Kidney epithelial cell (primary cell): ENCODE data around the gene CALML4. TPM values are rescaled to one million over a fixed set of nuclear protein-coding genes. Genes with fewer than 3 reads are reported as not detected.

ENCODE experiments used
- DNase-seq: peaks from one replicate; pipeline ENCODE4 v3.0.0-alpha.2; 2010; ENCODE audit warnings: low read depth
- H3K27me3 ChIP-seq: 2 replicates; pipeline ENCODE4 v1.6.0; 2011; ENCODE audit warnings: low read length; ENCODE audit not compliant: control insufficient read depth, insufficient read depth
- H3K36me3 ChIP-seq: 2 replicates; pipeline ENCODE4 v1.5.1; 2011; ENCODE audit warnings: low read length; ENCODE audit not compliant: control insufficient read depth, insufficient read depth
- H3K4me3 ChIP-seq: 2 replicates; pipeline ENCODE4 v1.5.1; 2011; ENCODE audit warnings: low read depth, mild to moderate bottlenecking, control low read depth, low read length
- total RNA-seq: library from RNA; depleted of rRNA; stranded (reverse); fragments of >200 nt; gene quantifications from 2 replicates; pipeline ENCODE4 v1.2.3, GENCODE V29; 2015
- TF ChIP-seq, protein P1 (sequence below): IDR thresholded peaks from 2 replicates; pipeline ENCODE4 v1.5.1; 2011; ENCODE audit warnings: mild to moderate bottlenecking, moderate library complexity, low read length, control low read depth, inconsistent platforms; ENCODE audit not compliant: insufficient read depth, poor library complexity, severe bottlenecking

The CALML4 gene
- total RNA-seq, 1 donor from 2014 or later: 2.4 TPM

DNA sequence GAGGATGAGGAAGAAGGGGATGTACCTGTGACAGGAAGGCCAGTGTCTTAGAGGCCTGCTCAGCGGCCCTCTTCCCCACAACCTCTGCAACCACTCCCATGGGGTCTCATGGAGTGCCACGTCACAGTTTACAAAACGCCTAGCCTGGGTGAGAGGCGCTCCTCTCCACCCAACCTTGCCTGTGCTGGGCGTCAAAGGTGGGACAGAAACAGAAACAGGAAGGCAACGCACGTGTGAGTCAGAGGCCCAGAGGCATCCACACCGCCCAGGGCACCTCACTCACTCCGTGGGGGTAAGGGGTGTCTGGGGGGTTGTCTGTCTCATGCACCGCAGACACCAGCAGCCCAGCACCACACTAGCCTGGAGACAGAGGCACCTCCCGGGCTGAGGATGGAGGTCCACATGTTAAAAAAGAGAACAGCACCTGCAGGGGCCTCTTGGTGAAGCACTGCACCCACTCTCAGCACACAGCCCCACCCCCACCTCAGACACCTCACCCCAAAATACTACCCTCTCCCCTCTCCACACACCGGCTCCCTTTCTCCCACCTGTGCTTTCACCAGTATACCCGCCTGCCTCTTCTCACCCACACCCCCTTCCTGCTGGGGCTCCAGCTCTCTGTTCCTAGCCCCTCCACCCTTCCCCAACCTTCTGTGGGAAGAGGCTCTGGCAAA, 4.7 kb upstream of the CALML4 start:
- Histone ChIP-seq H3K4me3 (no peak overlapping the region), H3K36me3 (peaks cover 1% of the 10 kb centered on the region), H3K27me3 (no peaks in the 10 kb centered on the region)
- no peak for DNase-seq
- TF ChIP-seq, protein P1, sequence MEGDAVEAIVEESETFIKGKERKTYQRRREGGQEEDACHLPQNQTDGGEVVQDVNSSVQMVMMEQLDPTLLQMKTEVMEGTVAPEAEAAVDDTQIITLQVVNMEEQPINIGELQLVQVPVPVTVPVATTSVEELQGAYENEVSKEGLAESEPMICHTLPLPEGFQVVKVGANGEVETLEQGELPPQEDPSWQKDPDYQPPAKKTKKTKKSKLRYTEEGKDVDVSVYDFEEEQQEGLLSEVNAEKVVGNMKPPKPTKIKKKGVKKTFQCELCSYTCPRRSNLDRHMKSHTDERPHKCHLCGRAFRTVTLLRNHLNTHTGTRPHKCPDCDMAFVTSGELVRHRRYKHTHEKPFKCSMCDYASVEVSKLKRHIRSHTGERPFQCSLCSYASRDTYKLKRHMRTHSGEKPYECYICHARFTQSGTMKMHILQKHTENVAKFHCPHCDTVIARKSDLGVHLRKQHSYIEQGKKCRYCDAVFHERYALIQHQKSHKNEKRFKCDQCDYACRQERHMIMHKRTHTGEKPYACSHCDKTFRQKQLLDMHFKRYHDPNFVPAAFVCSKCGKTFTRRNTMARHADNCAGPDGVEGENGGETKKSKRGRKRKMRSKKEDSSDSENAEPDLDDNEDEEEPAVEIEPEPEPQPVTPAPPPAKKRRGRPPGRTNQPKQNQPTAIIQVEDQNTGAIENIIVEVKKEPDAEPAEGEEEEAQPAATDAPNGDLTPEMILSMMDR: no peak

DNA sequence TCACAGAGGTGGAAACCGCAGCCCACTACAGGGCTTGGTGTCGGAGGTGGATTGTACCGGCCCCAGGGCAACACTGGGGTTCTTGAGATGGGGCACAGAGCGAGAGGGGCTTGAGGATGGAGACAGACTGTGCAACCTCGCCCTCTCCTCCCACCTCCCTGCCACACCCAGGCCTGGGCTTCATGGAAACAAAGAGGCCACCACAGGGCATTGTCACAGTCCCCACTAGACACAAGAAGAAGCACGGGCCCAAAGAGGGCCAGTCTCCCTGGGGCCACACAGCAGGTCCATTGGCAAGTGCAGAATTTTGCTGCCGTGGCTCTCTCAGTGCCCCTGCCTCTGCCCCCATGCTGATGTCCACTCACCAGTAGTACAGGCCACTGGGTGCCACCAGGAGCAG, 4.1 kb upstream of the CALML4 start:
- Histone ChIP-seq H3K36me3 (peaks cover 1% of the 10 kb centered on the region), H3K27me3 (no peaks in the 10 kb centered on the region), H3K4me3 (no peak overlapping the region)
- TF ChIP-seq, protein P1: no peak
- DNase-seq: no peak

DNA sequence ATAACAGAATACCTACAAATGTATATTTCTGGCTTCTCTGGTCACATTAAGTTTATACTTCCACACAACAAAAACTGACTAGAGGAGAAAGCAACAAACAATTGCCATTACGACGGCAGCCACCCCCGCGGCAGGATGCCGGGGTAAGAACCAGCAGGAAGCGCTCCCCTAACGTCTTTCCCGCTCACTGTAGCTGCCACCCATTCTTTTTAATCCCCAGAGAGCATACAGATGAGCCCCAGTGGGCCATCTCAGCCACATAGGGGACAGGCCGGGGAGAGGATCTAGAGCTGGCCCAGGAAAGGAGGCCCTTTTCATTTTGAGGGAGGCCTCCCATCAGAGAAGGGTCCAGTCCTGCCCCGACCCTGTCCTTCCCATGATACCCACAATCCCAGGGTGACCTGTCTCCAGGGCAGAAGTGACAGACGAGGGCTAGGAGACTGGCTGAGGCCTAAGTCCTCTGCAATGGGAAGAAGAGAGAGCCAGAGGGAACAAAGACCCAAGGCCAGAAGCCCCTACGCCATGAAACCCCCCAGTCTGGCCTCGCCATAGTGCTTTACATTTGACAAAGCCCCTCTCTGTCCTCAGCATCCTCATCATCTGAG, 3.6 kb upstream of the CALML4 start:
- DNase-seq: no peak
- Histone ChIP-seq H3K36me3 (peaks cover 1% of the 10 kb centered on the region), H3K27me3 (no peaks in the 10 kb centered on the region), H3K4me3 (no peak overlapping the region)
- TF ChIP-seq, protein P1: no peak

DNA sequence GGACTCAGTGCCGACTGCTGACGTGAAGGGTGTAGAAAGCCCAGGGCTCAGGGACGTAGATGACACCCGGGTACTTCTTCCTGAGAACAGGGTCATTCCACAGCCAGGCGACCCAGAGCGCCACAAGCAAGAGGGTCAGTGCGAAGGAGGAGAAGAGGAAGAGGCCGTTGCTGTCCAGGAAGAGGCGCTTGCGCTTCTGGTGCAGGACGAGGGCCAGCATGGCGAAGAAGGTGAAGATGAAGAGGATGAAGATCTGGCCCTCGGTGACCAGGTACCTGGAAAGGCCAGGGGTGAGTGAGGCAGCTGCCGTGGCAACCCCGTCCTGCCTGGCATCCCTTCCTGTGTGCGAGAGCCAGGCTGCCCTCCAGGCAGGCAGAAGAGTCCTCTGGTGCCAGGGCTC, 3.0 kb upstream of the CALML4 start:
- DNase-seq: no peak
- H3K36me3 ChIP-seq: peaks cover 1% of the 10 kb centered on the region
- H3K4me3 ChIP-seq: no peak overlapping the region
- TF ChIP-seq, protein P1: no peak
- H3K27me3 ChIP-seq: no peaks in the 10 kb centered on the region

DNA sequence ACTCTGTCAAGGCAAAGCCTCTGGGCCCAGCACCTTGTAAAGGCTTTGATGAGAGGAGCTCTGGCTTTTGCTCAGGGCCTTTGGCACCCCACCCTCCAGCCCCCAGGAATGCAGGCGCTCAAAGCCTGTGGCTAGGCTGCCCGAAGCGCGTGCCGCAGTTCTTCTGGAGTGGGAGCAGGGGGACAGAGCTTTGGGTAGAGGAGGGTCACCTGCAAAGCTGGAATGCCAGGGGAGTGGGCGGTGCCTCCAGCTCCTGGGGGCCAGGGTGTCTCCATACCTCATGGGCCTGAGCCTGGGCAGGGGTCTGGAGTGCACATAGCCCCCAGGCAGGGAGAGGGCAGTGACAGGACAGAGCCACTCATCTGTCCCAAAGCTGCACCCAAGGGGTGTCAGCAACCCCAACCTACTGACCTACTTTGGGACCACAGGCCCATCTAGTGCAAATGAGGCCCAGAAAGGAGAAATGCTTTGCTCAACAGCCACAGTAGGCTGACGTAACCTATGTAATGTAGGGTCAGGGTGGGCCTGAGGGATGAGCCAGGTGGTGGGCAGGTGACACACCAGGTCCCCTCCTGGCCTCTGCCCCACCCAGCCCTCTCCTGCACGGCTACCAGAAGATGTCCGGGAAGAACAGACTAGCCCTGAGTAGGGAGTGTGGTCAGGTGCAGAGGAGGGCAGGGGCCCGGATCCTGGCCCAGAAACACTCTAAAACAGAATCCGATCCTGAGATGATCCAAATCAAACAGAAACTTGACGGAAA, 2.2 kb upstream of the CALML4 start:
- Histone ChIP-seq H3K4me3 (no peak overlapping the region), H3K27me3 (no peaks in the 10 kb centered on the region)
- TF ChIP-seq, protein P1: no peak

More for the DNA sequence above, 2.2 kb upstream of the CALML4 start:
- DNase-seq: no peak
- H3K36me3 ChIP-seq: peaks cover 1% of the 10 kb centered on the region
